Panc1 (cell line): ENCODE measurements around the gene ACER3. TPM values are rescaled to one million over a fixed set of nuclear protein-coding genes. Genes with fewer than 3 reads are reported as not detected.

Source experiments
- ATAC-seq: fragments of 200-7000 bp; cut with Tn5 transposase; 2 replicates; pipeline ENCODE4 v1.9.1; 2020; ENCODE audit warnings: mild to moderate bottlenecking, moderate library complexity
- BruUV-seq: library from RNA; stranded (reverse); fragments of 400-500 nt; replicated peaks from 2 replicates; lab custom pipeline; 2021; lab: Mats Ljungman, UMichigan
- CTCF ChIA-PET: fragments of 300-600 bp; sonication (Branson Sonifier 250); formaldehyde crosslinking; loops from one replicate; lab custom pipeline; 2022; ENCODE audit warnings: antibody characterized with exemption; lab: Charles Lee
- POLR2A ChIA-PET: fragments of 300-600 bp; sonication (Branson Sonifier 250); formaldehyde crosslinking; loops from one replicate; lab custom pipeline; 2022; ENCODE audit warnings: antibody characterized with exemption; lab: Charles Lee
- DNase-seq: peaks from one replicate; pipeline ENCODE4 v3.0.0-alpha.2; 2010; ENCODE audit warnings: low read depth, low spot score
- H3K27ac ChIP-seq: 2 replicates; pipeline ENCODE4 v1.5.1; 2011; ENCODE audit warnings: mild to moderate bottlenecking, low read length, inconsistent platforms
- H3K27me3 ChIP-seq: fragments of 200-500 bp; sonication (Bioruptor generic); 2 replicates; pipeline ENCODE4 v1.6.0; 2014; ENCODE audit warnings: low read length, inconsistent platforms; ENCODE audit not compliant: control insufficient read depth, insufficient read depth
- H3K36me3 ChIP-seq: fragments of 200-500 bp; sonication (Bioruptor generic); 2 replicates; pipeline ENCODE4 v1.5.1; 2014; ENCODE audit warnings: inconsistent platforms, mild to moderate bottlenecking, low read length, moderate library complexity; ENCODE audit not compliant: control insufficient read depth, insufficient read depth
- H3K4me1 ChIP-seq: 2 replicates; pipeline ENCODE4 v1.5.1; 2011; ENCODE audit warnings: inconsistent platforms, mild to moderate bottlenecking, low read length, moderate library complexity; ENCODE audit not compliant: control insufficient read depth, insufficient read depth
- H3K4me3 ChIP-seq, 2 experiments: 2 replicates each; pipeline ENCODE4 v1.5.1; 2011 to 2012; ENCODE audit warnings: low read depth in 2 of 2, low read length in 2 of 2, mild to moderate bottlenecking in 2 of 2, inconsistent platforms in 1 of 2, moderate library complexity in 1 of 2
- H3K9me3 ChIP-seq: fragments of 200-500 bp; sonication (Bioruptor generic); 2 replicates; pipeline ENCODE4 v1.5.1; 2014; ENCODE audit warnings: low read depth, mild to moderate bottlenecking, inconsistent platforms, low read length, moderate library complexity; ENCODE audit not compliant: control insufficient read depth, insufficient read depth
- POLR2AphosphoS5 ChIP-seq: IDR thresholded peaks from 2 replicates; pipeline ENCODE4 v1.6.1; 2012; ENCODE audit warnings: mild to moderate bottlenecking, low read depth, low read length, moderate library complexity
- REST ChIP-seq, 2 experiments: IDR thresholded peaks; 2 replicates each; pipeline ENCODE4 v1.6.1; 2011 to 2012; ENCODE audit warnings: low read depth in 2 of 2, control low read depth in 1 of 2, low read length in 1 of 2, mild to moderate bottlenecking in 1 of 2, moderate library complexity in 1 of 2; ENCODE audit not compliant: insufficient read depth in 1 of 2
- SIN3A ChIP-seq: IDR thresholded peaks from 2 replicates; pipeline ENCODE4 v1.6.1; 2012; ENCODE audit warnings: low read depth, mild to moderate bottlenecking, low read length, moderate library complexity, borderline replicate concordance; ENCODE audit not compliant: insufficient read depth
- TCF7L2 ChIP-seq: IDR thresholded peaks from 2 replicates; pipeline ENCODE4 v1.6.1; 2011; ENCODE audit warnings: mild to moderate bottlenecking, low read depth, low read length, inconsistent platforms
- in situ Hi-C: cut with HindIII; loops from 2 replicates; pipeline ENCODE4 v1.10.0; 2016; ENCODE audit warnings: low sequenced_read_pairs, low pct_unique_long_range_greater_than_20kb
- intact Hi-C: fragments of 100-400 bp; cut with micrococcal nuclease; formaldehyde crosslinking; loops from one replicate; pipeline ENCODE4 v1.10.0; 2022; ENCODE audit not compliant: unreplicated experiment
- total RNA-seq: library from RNA; stranded (reverse); gene quantifications from one replicate; pipeline ENCODE4 v1.2.1, GENCODE V29; 2021; ENCODE audit not compliant: unreplicated experiment
- TF ChIP-seq, protein P1 (sequence below): fragments of 450-650 bp; IDR thresholded peaks from 2 replicates; pipeline ENCODE4 v1.5.1; 2017; ENCODE audit warnings: mild to moderate bottlenecking

Gene ACER3
- total RNA-seq, 1 experiment from 2014 or later, result 41.8 TPM

- POLR2A ChIA-PET, result no interaction called here
- peak overlapping the region; percentile 18; the same call in 1 of the 2 replicates for H3K27ac ChIP-seq
These were observed 179.0 kb downstream of the ACER3 start for GRCh38 chr11:77039491-77040400.

DNA sequence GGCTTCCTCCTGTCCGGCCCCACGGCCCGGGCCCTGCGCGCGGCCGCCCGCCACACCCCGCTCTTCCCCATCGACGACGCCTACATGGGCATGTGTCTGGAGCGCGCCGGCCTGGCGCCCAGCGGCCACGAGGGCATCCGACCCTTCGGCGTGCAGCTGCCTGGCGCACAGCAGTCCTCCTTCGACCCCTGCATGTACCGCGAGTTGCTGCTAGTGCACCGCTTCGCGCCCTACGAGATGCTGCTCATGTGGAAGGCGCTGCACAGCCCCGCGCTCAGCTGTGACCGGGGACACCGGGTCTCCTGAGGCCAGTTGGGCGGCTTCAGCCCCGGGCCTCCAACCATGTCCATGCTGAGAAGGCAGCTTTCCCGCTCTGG, 179.7 kb downstream of the ACER3 start:
- ChIA-PET POLR2A (no interaction called here), CTCF (interaction anchor here (1.0 to 2.2 kb wide), 2 partner anchors 51 to 121 kb away, joined by 4 to 19 read pairs; no protein-coding TSS in a partner anchor)
- Histone ChIP-seq H3K4me1 (peaks cover 27% of the 10 kb centered on the region), H3K27me3 (no peaks in the 10 kb centered on the region), H3K27ac (no peak overlapping the region), H3K9me3 (no peaks in the 10 kb centered on the region), H3K36me3 (no peaks in the 10 kb centered on the region), H3K4me3 (no peak overlapping the region)
- TF ChIP-seq SIN3A, result no peak
- TF ChIP-seq POLR2AphosphoS5, result no peak
- TF ChIP-seq REST (IDR thresholded peaks at IDR 0.05; ENCODE audit: insufficient read depth in 1 of 2, low read depth in 2 of 2, low read length in 1 of 2), result no peak
- TF ChIP-seq, protein P1, sequence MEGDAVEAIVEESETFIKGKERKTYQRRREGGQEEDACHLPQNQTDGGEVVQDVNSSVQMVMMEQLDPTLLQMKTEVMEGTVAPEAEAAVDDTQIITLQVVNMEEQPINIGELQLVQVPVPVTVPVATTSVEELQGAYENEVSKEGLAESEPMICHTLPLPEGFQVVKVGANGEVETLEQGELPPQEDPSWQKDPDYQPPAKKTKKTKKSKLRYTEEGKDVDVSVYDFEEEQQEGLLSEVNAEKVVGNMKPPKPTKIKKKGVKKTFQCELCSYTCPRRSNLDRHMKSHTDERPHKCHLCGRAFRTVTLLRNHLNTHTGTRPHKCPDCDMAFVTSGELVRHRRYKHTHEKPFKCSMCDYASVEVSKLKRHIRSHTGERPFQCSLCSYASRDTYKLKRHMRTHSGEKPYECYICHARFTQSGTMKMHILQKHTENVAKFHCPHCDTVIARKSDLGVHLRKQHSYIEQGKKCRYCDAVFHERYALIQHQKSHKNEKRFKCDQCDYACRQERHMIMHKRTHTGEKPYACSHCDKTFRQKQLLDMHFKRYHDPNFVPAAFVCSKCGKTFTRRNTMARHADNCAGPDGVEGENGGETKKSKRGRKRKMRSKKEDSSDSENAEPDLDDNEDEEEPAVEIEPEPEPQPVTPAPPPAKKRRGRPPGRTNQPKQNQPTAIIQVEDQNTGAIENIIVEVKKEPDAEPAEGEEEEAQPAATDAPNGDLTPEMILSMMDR, result no peak
- intact Hi-C loops (no loop called here), in situ Hi-C loops (no loop called here)
- ATAC-seq, result no peak
- no TSS peak for BruUV-seq
- no peak for DNase-seq

More at GRCh38 chr11:77039491-77040400, 179.0 kb downstream of the ACER3 start:
- Histone ChIP-seq H3K4me3 (peak overlapping the region; percentile 43 to 59), H3K27me3 (no peaks in the 10 kb centered on the region), H3K36me3 (no peaks in the 10 kb centered on the region), H3K9me3 (no peaks in the 10 kb centered on the region), H3K4me1 (peaks cover 28% of the 10 kb centered on the region)
- in situ Hi-C loops, result no loop called here
- intact Hi-C loops, result loop anchor here (5.0 kb wide), 3 partner anchors 117 to 307 kb away; no protein-coding TSS in a partner anchor
- ATAC-seq, result peak; percentile 75
- TF ChIP-seq SIN3A (no peak), POLR2AphosphoS5 (no peak), TCF7L2 (no peak), REST (IDR thresholded peaks at IDR 0.05; ENCODE audit: insufficient read depth in 1 of 2, low read depth in 2 of 2, low read length in 1 of 2) (no peak)
- TF ChIP-seq, protein P1, result peak; percentile 92
- no peak for DNase-seq
- no TSS peak for BruUV-seq
- CTCF ChIA-PET, result interaction anchor here (0.8 to 2.2 kb wide), 3 partner anchors 51 to 120 kb away, joined by 3 to 19 read pairs (median 4); no protein-coding TSS in a partner anchor
